CMK (cell line): ENCODE measurements around the gene CCDC40.

Experiments
- DNase-seq: peaks from one replicate; pipeline ENCODE4 v3.0.0-alpha.2; 2010; ENCODE audit warnings: low read depth

CCDC40 gene

GRCh38 chr17:80049986-80050385 is 13.5 kb downstream of the CCDC40 start:
- no peak for DNase-seq

- no peak for DNase-seq
Measured at GRCh38 chr17:80050706-80051105, 14.3 kb downstream of the CCDC40 start.

- no peak for DNase-seq
Measured at GRCh38 chr17:80051681-80052080, 15.2 kb downstream of the CCDC40 start.

GRCh38 chr17:80053102-80053501 is 16.7 kb downstream of the CCDC40 start:
- DNase-seq = no peak

- no peak for DNase-seq
Measured at GRCh38 chr17:80055597-80055996, 19.2 kb downstream of the CCDC40 start.

- DNase-seq = no peak
Measured at GRCh38 chr17:80058311-80058955, 22.0 kb downstream of the CCDC40 start.

GRCh38 chr17:80060644-80061043 is 24.2 kb downstream of the CCDC40 start:
- no peak for DNase-seq

- no peak for DNase-seq
Measured at GRCh38 chr17:80061421-80061820, 25.0 kb downstream of the CCDC40 start.

- no peak for DNase-seq
Measured at GRCh38 chr17:80063830-80064585, 27.6 kb downstream of the CCDC40 start.

GRCh38 chr17:80064696-80065095 is 28.3 kb downstream of the CCDC40 start:
- no peak for DNase-seq

- no peak for DNase-seq
Measured at GRCh38 chr17:80065478-80066170, 29.2 kb downstream of the CCDC40 start.

GRCh38 chr17:80067393-80067986 is 31.0 kb downstream of the CCDC40 start:
- DNase-seq = no peak

- no peak for DNase-seq
Measured at GRCh38 chr17:80068301-80069222, 32.1 kb downstream of the CCDC40 start.

- DNase-seq = no peak
Measured at GRCh38 chr17:80070375-80071115, 34.1 kb downstream of the CCDC40 start.

GRCh38 chr17:80071116-80071841 is 34.8 kb downstream of the CCDC40 start:
- no peak for DNase-seq

GRCh38 chr17:80072410-80072809 is 36.0 kb downstream of the CCDC40 start:
- DNase-seq = no peak

GRCh38 chr17:80080081-80080480 is 43.6 kb downstream of the CCDC40 start:
- no peak for DNase-seq

GRCh38 chr17:80081596-80081995 is 45.2 kb downstream of the CCDC40 start:
- DNase-seq = no peak

- peak; percentile 31 for DNase-seq
Measured at GRCh38 chr17:80082403-80083135, 46.1 kb downstream of the CCDC40 start.
